ENCODE results near the gene PODXL2.

DNA sequence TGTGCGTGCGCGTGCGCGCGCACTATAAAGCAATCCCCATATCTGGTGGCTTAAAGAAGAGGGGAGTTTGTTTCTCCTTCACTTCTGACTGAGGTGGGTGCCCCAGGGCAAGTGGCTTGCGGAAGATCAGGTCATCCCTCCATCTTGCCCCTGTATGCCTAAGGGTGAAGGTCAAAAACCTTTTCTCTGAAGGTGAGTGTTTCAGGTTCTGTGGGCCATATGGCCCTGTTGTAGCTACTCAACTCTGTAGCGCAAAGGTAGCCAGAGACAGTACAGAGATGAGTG lies 49.3 kb downstream of the PODXL2 start:
- no peak for TF ChIP-seq CTCF (IDR thresholded peaks at IDR 0.05)
- no peak for TF ChIP-seq POLR2A (IDR thresholded peaks at IDR 0.05)
